Upper lobe of right lung (tissue), 1 donor: Measurements from ENCODE around the gene PPP1R3G. TPM values are rescaled to one million over a fixed set of nuclear protein-coding genes. Genes with fewer than 3 reads are reported as not detected.

Experiments
- ATAC-seq: fragments of 200-7000 bp; cut with Tn5 transposase; one replicate; pipeline ENCODE4 v1.9.1; 2020; ENCODE audit warnings: mild to moderate bottlenecking, moderate library complexity
- DNase-seq: peaks from one replicate; pipeline ENCODE4 v3.0.0-alpha.2; 2020
- H3K27ac ChIP-seq: fragments of 200-600 bp; one replicate; pipeline ENCODE4 v1.8.0; 2022
- H3K27me3 ChIP-seq: fragments of 200-600 bp; one replicate; pipeline ENCODE4 v1.8.0; 2022; ENCODE audit warnings: mild to moderate bottlenecking
- H3K36me3 ChIP-seq: fragments of 200-600 bp; one replicate; pipeline ENCODE4 v1.8.0; 2022
- H3K4me1 ChIP-seq: fragments of 200-600 bp; one replicate; pipeline ENCODE4 v1.8.0; 2022
- H3K4me3 ChIP-seq: fragments of 200-600 bp; one replicate; pipeline ENCODE4 v1.8.0; 2022; ENCODE audit warnings: mild to moderate bottlenecking
- H3K9me3 ChIP-seq: fragments of 200-600 bp; one replicate; pipeline ENCODE4 v1.8.0; 2022
- CTCF ChIP-seq: fragments of 200-600 bp; IDR thresholded peaks from one replicate; pipeline ENCODE4 v1.8.0; 2022; ENCODE audit warnings: antibody characterized with exemption
- intact Hi-C: fragments of 100-400 bp; cut with DNase I; formaldehyde crosslinking; loops from one replicate; pipeline ENCODE4 v1.11.0; 2022
- total RNA-seq: library from RNA; stranded (reverse); fragmentation: NEBNext Ultra II Directional; extraction: Animal tissue kit (Norgen Biotek cat#: 25700); gene quantifications from one replicate; pipeline ENCODE4 v1.2.1, GENCODE V29; 2021
- donor health status: DM: no; HTN: yes; CAD: no; lungs with severe emphysema.

PPP1R3G gene
- total RNA-seq, 1 donor from 2014 or later: 0.46 TPM

GRCh38 chr6:5081182-5081581, 4.0 kb upstream of the PPP1R3G start:
- Histone ChIP-seq H3K27me3 (peaks cover 12% of the 10 kb centered on the region), H3K4me3 (no peak overlapping the region), H3K4me1 (peaks cover 11% of the 10 kb centered on the region), H3K9me3 (no peaks in the 10 kb centered on the region), H3K27ac (no peak overlapping the region), H3K36me3 (no peaks in the 10 kb centered on the region)
- no peak for TF ChIP-seq CTCF
- DNase-seq: no peak
- no peak for ATAC-seq
- intact Hi-C loops: no loop called here

- Histone ChIP-seq H3K4me1 (peaks cover 15% of the 10 kb centered on the region), H3K27me3 (peaks cover 20% of the 10 kb centered on the region), H3K4me3 (no peak overlapping the region), H3K36me3 (no peaks in the 10 kb centered on the region), H3K27ac (no peak overlapping the region), H3K9me3 (no peaks in the 10 kb centered on the region)
- ATAC-seq (no peak), DNase-seq (no peak)
- no peak for TF ChIP-seq CTCF
- intact Hi-C loops: no loop called here
These were observed 3.2 kb upstream of the PPP1R3G start for GRCh38 chr6:5081955-5082354.

GRCh38 chr6:5082487-5083306, 2.4 kb upstream of the PPP1R3G start:
- Histone ChIP-seq H3K27me3 (peaks cover 21% of the 10 kb centered on the region), H3K27ac (no peak overlapping the region), H3K4me3 (no peak overlapping the region), H3K36me3 (no peaks in the 10 kb centered on the region), H3K9me3 (no peaks in the 10 kb centered on the region), H3K4me1 (peaks cover 15% of the 10 kb centered on the region)
- intact Hi-C loops: no loop called here
- ATAC-seq (peak; percentile 24), DNase-seq (no peak)
- no peak for TF ChIP-seq CTCF

- intact Hi-C loops: no loop called here
- no peak for DNase-seq
- Histone ChIP-seq H3K4me3 (no peak overlapping the region), H3K27ac (no peak overlapping the region), H3K4me1 (peaks cover 15% of the 10 kb centered on the region), H3K27me3 (peaks cover 21% of the 10 kb centered on the region), H3K36me3 (no peaks in the 10 kb centered on the region), H3K9me3 (no peaks in the 10 kb centered on the region)
- no peak for ATAC-seq
- TF ChIP-seq CTCF: no peak
These were observed 1.9 kb upstream of the PPP1R3G start for GRCh38 chr6:5083307-5083583.

- DNase-seq (no peak), ATAC-seq (no peak)
- TF ChIP-seq CTCF: no peak
- intact Hi-C loops: no loop called here
- no peak overlapping the region for H3K27ac ChIP-seq
- no peaks in the 10 kb centered on the region for H3K9me3 ChIP-seq
- H3K36me3 ChIP-seq: no peaks in the 10 kb centered on the region
- H3K4me1 ChIP-seq: peaks cover 15% of the 10 kb centered on the region
- peaks cover 21% of the 10 kb centered on the region for H3K27me3 ChIP-seq
- H3K4me3 ChIP-seq: peak overlapping the region; percentile 55
These were observed 1.3 kb upstream of the PPP1R3G start for GRCh38 chr6:5083813-5084359.
